ENCODE measurements around the gene PPP6R3.

Gene PPP6R3

GRCh38 chr11:68551777-68552176 lies 91.2 kb downstream of the PPP6R3 start:
- Histone ChIP-seq H3K9me3 (ENCODE audit: control insufficient read depth, insufficient read depth, low read length) (no peaks in the 10 kb centered on the region), H3K9ac (ENCODE audit: low read depth, low read length) (no peak overlapping the region), H3K4me1 (ENCODE audit: control insufficient read depth, insufficient read depth, low read length) (peaks cover 4% of the 10 kb centered on the region), H3K36me3 (ENCODE audit: control insufficient read depth, insufficient read depth, low read length) (peaks cover 6% of the 10 kb centered on the region), H3K4me3 (ENCODE audit: low read depth, low read length) (no peak overlapping the region), H3K27me3 (ENCODE audit: control insufficient read depth, insufficient read depth, low read length) (no peaks in the 10 kb centered on the region)

DNA sequence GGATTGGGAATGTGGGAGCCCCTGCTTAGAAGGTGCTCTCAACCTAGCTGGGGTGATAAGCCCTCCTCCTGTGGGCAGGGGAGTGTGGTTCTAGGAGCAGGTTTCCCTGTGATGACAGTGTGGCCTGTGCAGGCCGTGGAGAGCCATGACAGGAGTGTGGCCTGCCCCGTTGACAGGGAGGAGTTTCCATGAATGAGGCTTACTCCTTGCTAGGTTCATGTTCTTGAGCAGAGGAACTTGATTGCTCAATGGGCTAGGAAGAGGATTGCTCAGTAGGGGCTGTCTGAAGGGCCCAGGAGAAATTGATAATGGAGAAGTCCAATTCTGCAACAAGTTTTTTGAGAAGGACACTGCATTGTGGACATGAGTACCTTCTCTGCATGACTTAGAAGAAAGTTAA lies 92.0 kb downstream of the PPP6R3 start:
- H3K9me3 ChIP-seq (ENCODE audit: control insufficient read depth, insufficient read depth, low read length): no peaks in the 10 kb centered on the region
- no peak overlapping the region for H3K4me3 ChIP-seq (ENCODE audit: low read depth, low read length)
- peaks cover 6% of the 10 kb centered on the region for H3K36me3 ChIP-seq (ENCODE audit: control insufficient read depth, insufficient read depth, low read length)
- no peaks in the 10 kb centered on the region for H3K27me3 ChIP-seq (ENCODE audit: control insufficient read depth, insufficient read depth, low read length)
- peaks cover 4% of the 10 kb centered on the region for H3K4me1 ChIP-seq (ENCODE audit: control insufficient read depth, insufficient read depth, low read length)
- H3K9ac ChIP-seq (ENCODE audit: low read depth, low read length): no peak overlapping the region

DNA sequence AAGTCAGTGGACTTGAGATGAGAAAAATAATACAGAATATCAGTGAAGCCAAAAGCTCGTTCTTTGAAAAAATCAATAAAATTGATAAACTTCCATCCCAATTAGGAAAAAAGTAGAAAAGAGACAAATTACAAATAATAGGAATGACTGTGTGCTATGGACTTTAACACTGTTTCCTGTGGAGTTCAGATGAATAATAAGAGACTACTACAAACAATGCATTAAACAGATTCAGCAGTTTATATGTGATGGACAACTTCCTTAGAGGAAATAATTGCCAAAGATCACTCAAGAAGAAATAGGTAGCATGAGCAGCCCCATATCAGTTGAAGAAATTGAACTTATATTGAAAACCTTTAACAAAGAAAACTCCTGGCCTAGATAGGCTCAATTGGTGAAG lies 99.7 kb downstream of the PPP6R3 start:
- Histone ChIP-seq H3K36me3 (ENCODE audit: control insufficient read depth, insufficient read depth, low read length) (peaks cover 3% of the 10 kb centered on the region), H3K27me3 (ENCODE audit: control insufficient read depth, insufficient read depth, low read length) (no peaks in the 10 kb centered on the region), H3K4me1 (ENCODE audit: control insufficient read depth, insufficient read depth, low read length) (no peaks in the 10 kb centered on the region), H3K9me3 (ENCODE audit: control insufficient read depth, insufficient read depth, low read length) (no peaks in the 10 kb centered on the region), H3K9ac (ENCODE audit: low read depth, low read length) (no peak overlapping the region), H3K4me3 (ENCODE audit: low read depth, low read length) (no peak overlapping the region)

- Histone ChIP-seq H3K4me3 (ENCODE audit: low read depth, low read length) (no peak overlapping the region), H3K27me3 (ENCODE audit: control insufficient read depth, insufficient read depth, low read length) (no peaks in the 10 kb centered on the region), H3K9me3 (ENCODE audit: control insufficient read depth, insufficient read depth, low read length) (no peaks in the 10 kb centered on the region), H3K4me1 (ENCODE audit: control insufficient read depth, insufficient read depth, low read length) (no peaks in the 10 kb centered on the region), H3K9ac (ENCODE audit: low read depth, low read length) (no peak overlapping the region), H3K36me3 (ENCODE audit: control insufficient read depth, insufficient read depth, low read length) (peaks cover 14% of the 10 kb centered on the region)
These were observed 102.9 kb downstream of the PPP6R3 start for GRCh38 chr11:68563454-68563853.

DNA sequence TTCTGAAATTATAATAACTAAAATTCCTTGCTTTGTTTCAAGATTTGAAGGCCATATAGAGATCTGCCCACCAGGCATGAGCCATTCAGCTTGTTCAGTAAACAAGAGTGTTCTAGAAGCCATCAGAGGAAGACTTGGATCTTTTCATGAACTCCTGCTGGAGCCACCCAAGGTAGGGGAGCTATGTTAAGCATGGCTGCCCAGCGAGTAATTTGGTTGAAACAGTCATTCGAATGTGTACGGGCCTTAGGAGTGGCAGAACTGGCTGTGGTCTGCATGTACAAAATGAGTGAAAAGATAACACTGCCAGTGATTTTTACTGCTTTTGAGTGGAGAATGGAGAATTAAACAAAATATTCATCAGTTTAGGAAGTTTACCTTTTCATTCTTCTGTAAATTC lies 103.7 kb downstream of the PPP6R3 start:
- peaks cover 14% of the 10 kb centered on the region for H3K36me3 ChIP-seq (ENCODE audit: control insufficient read depth, insufficient read depth, low read length)
- no peaks in the 10 kb centered on the region for H3K4me1 ChIP-seq (ENCODE audit: control insufficient read depth, insufficient read depth, low read length)
- no peaks in the 10 kb centered on the region for H3K27me3 ChIP-seq (ENCODE audit: control insufficient read depth, insufficient read depth, low read length)
- H3K9ac ChIP-seq (ENCODE audit: low read depth, low read length): no peak overlapping the region
- H3K4me3 ChIP-seq (ENCODE audit: low read depth, low read length): no peak overlapping the region
- no peaks in the 10 kb centered on the region for H3K9me3 ChIP-seq (ENCODE audit: control insufficient read depth, insufficient read depth, low read length)

GRCh38 chr11:68565768-68566167 lies 105.2 kb downstream of the PPP6R3 start:
- Histone ChIP-seq H3K4me1 (ENCODE audit: control insufficient read depth, insufficient read depth, low read length) (no peaks in the 10 kb centered on the region), H3K9ac (ENCODE audit: low read depth, low read length) (no peak overlapping the region), H3K9me3 (ENCODE audit: control insufficient read depth, insufficient read depth, low read length) (no peaks in the 10 kb centered on the region), H3K4me3 (ENCODE audit: low read depth, low read length) (no peak overlapping the region), H3K27me3 (ENCODE audit: control insufficient read depth, insufficient read depth, low read length) (no peaks in the 10 kb centered on the region), H3K36me3 (ENCODE audit: control insufficient read depth, insufficient read depth, low read length) (peaks cover 18% of the 10 kb centered on the region)

GRCh38 chr11:68567553-68567952 lies 107.0 kb downstream of the PPP6R3 start:
- no peaks in the 10 kb centered on the region for H3K9me3 ChIP-seq (ENCODE audit: control insufficient read depth, insufficient read depth, low read length)
- no peak overlapping the region for H3K9ac ChIP-seq (ENCODE audit: low read depth, low read length)
- H3K4me3 ChIP-seq (ENCODE audit: low read depth, low read length): no peak overlapping the region
- H3K4me1 ChIP-seq (ENCODE audit: control insufficient read depth, insufficient read depth, low read length): no peaks in the 10 kb centered on the region
- H3K36me3 ChIP-seq (ENCODE audit: control insufficient read depth, insufficient read depth, low read length): peaks cover 24% of the 10 kb centered on the region
- H3K27me3 ChIP-seq (ENCODE audit: control insufficient read depth, insufficient read depth, low read length): no peaks in the 10 kb centered on the region

DNA sequence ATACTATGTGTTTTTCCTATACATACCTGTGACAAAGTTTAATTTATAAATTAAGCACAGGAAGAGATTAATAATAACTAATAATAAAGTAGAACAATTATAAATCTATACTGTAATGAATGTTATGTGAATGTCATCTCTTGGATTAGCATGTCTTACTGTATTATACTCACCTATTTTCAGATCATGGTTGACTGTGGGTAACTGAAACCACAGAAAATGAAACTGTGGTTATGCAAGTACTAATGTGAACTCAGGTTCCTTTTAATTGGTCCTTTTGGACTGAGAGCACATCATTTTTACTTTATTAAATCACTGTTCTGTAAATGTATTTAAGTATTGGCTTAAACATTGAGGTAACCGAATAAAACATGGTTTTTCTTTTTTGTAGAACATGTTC lies 108.8 kb downstream of the PPP6R3 start:
- Histone ChIP-seq H3K9ac (ENCODE audit: low read depth, low read length) (no peak overlapping the region), H3K9me3 (ENCODE audit: control insufficient read depth, insufficient read depth, low read length) (no peaks in the 10 kb centered on the region), H3K27me3 (ENCODE audit: control insufficient read depth, insufficient read depth, low read length) (no peaks in the 10 kb centered on the region), H3K4me1 (ENCODE audit: control insufficient read depth, insufficient read depth, low read length) (no peaks in the 10 kb centered on the region), H3K4me3 (ENCODE audit: low read depth, low read length) (no peak overlapping the region), H3K36me3 (ENCODE audit: control insufficient read depth, insufficient read depth, low read length) (peaks cover 29% of the 10 kb centered on the region)

- H3K36me3 ChIP-seq (ENCODE audit: control insufficient read depth, insufficient read depth, low read length): peaks cover 26% of the 10 kb centered on the region
- no peaks in the 10 kb centered on the region for H3K4me1 ChIP-seq (ENCODE audit: control insufficient read depth, insufficient read depth, low read length)
- no peaks in the 10 kb centered on the region for H3K27me3 ChIP-seq (ENCODE audit: control insufficient read depth, insufficient read depth, low read length)
- no peaks in the 10 kb centered on the region for H3K9me3 ChIP-seq (ENCODE audit: control insufficient read depth, insufficient read depth, low read length)
- H3K9ac ChIP-seq (ENCODE audit: low read depth, low read length): no peak overlapping the region
- no peak overlapping the region for H3K4me3 ChIP-seq (ENCODE audit: low read depth, low read length)
These were observed 110.1 kb downstream of the PPP6R3 start for GRCh38 chr11:68570691-68571090.

- Histone ChIP-seq H3K36me3 (ENCODE audit: control insufficient read depth, insufficient read depth, low read length) (peaks cover 40% of the 10 kb centered on the region), H3K4me1 (ENCODE audit: control insufficient read depth, insufficient read depth, low read length) (no peaks in the 10 kb centered on the region), H3K9ac (ENCODE audit: low read depth, low read length) (no peak overlapping the region), H3K27me3 (ENCODE audit: control insufficient read depth, insufficient read depth, low read length) (no peaks in the 10 kb centered on the region), H3K4me3 (ENCODE audit: low read depth, low read length) (no peak overlapping the region), H3K9me3 (ENCODE audit: control insufficient read depth, insufficient read depth, low read length) (no peaks in the 10 kb centered on the region)
These were observed 113.8 kb downstream of the PPP6R3 start for GRCh38 chr11:68574308-68574707.

DNA sequence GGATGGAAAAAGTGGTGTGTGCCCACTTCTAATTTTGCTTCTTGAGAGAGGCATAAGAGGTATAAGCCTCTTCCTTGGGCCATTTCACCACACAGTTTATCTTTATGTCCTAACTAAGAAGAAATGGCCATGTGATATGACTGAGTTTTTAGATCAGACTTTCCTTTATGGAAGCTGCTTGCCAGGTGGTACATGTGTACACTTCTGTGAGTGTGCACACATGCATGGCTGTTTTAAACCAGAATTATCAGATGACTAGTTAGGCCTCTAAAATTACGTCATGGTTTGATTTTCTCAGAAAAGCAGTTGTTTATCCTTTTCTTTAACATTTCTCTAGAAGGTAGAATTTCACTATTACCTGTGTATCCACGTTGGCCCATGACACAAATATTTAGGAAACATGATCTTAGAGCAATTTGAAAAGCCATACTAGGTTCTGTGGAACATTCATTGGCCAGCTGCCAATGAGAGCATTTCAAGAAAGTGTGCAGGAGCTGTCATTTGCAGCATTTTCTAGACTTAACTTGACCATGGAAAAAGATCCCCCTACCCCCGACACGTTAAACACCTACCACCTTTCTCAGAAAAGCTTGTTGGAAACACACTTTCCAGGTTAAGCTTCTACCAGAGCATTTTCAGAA lies 114.6 kb downstream of the PPP6R3 start:
- H3K9me3 ChIP-seq (ENCODE audit: control insufficient read depth, insufficient read depth, low read length): no peaks in the 10 kb centered on the region
- H3K27me3 ChIP-seq (ENCODE audit: control insufficient read depth, insufficient read depth, low read length): no peaks in the 10 kb centered on the region
- H3K9ac ChIP-seq (ENCODE audit: low read depth, low read length): no peak overlapping the region
- no peak overlapping the region for H3K4me3 ChIP-seq (ENCODE audit: low read depth, low read length)
- peaks cover 47% of the 10 kb centered on the region for H3K36me3 ChIP-seq (ENCODE audit: control insufficient read depth, insufficient read depth, low read length)
- no peaks in the 10 kb centered on the region for H3K4me1 ChIP-seq (ENCODE audit: control insufficient read depth, insufficient read depth, low read length)

GRCh38 chr11:68579455-68579854 lies 118.9 kb downstream of the PPP6R3 start:
- no peaks in the 10 kb centered on the region for H3K9me3 ChIP-seq (ENCODE audit: control insufficient read depth, insufficient read depth, low read length)
- no peak overlapping the region for H3K4me3 ChIP-seq (ENCODE audit: low read depth, low read length)
- no peak overlapping the region for H3K9ac ChIP-seq (ENCODE audit: low read depth, low read length)
- no peaks in the 10 kb centered on the region for H3K4me1 ChIP-seq (ENCODE audit: control insufficient read depth, insufficient read depth, low read length)
- H3K27me3 ChIP-seq (ENCODE audit: control insufficient read depth, insufficient read depth, low read length): no peaks in the 10 kb centered on the region
- peaks cover 44% of the 10 kb centered on the region for H3K36me3 ChIP-seq (ENCODE audit: control insufficient read depth, insufficient read depth, low read length)

Data from iPS-15b (cell line).